NCI-H2196 treated with DMSO at 0.1 percent for 48 hours (cell line): ENCODE data around the gene CARD19.

Source experiments
- DNase-seq: peaks from one replicate; lab custom pipeline; 2025; ENCODE audit not compliant: unreplicated experiment; lab: John Stamatoyannopoulos, UW

CARD19 gene

DNA sequence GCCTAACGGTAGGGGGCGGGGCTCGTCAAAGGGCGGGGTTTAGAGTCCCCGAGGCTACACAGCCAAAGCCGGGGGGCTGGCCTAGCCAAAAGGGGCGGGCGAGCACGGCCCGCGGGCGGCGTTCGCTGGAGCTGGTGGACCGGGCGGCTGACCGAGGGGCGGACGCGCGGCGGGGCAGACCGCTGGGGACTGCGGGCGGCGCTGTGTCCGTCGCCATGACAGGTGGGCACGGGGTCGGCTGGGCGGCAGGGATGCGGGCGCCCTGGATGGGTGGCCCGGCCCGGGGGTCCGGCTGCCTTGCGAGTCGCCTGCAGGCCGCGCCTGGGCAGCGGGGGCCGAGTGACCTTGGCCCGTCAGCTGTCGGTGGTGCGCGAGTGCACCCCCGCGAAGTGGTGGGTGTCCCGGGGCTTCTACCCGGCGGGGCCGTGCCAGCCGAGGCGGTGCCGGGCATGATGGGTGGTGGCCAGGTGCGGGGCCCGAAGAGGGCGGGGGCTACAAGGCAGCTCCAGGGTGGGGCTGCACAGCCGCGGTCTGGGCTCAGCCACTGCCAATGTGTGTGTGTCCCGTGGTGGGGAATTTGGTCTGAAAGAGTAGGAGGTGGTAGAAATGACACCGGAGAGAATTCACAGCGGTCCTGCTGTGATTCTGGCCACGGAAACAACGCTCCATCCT is at the start of gene CARD19:
CARD19 (plus strand) TSS at position 87 of the 672 bp plus-strand sequence; CDS start at position 216, 129 bp downstream.
- DNase-seq: no peak

- DNase-seq: no peak
These were observed 47.2 kb upstream of the CARD19 start for GRCh38 chr9:93048566-93049448.

DNA sequence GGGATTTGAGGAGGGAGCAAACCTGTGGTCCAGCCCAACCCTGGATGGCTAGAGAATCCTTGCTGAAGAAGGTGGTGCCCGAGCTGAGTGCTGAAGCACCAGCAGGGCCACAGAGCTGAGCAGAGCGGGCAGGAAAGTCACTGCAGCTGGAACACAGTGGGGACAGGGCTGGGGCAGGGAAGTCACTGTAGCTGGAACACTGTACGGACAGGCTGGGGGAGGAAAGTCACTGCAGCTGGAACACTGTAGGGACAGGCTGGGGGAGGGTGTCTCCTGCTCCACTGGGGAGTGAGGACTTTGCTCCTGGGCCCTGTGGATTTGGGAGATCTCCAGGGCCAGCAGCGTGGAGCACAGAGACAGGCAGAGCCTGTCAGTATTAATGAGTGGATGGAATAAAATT is 46.5 kb upstream of the CARD19 start:
- DNase-seq: no peak

DNA sequence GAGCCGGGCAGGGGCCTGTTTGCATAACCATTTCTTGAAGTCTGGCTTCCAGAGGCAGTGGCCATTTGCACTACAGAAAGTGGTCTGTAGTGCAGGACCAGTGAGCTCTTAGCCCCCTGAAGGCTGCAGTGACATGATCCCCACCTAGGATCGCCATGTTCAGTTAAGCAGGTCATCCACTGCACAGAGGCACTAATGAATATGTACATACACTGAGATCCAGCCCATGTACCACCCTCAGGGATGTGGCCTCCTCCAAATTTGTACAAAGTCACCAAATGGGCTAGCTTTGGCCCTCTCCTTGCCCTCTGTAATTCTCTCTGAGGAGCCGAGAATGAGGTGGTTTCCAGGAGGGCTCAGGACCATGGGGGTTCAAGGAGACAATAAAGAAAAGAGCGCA is 45.8 kb upstream of the CARD19 start:
- DNase-seq: no peak

DNA sequence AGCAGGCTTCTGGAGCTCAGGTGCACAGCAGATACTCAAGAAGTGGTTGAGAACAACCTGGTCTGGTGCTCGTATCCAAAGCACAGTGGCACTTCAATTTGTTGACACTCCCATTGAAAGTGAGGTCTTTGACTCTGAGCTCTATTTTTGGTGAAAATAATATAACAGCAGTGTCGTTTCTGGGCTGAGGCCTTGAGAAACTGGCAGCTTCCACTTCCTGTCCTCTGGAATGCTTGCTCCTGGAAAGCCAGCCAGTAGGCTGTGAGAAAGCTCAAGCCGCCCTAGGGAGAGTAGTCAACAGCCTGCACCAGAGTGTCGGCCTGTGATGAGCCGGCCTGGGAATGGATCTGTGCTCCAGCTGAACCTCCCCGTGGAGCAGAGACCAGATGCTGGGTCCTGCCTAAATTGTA is 44.3 kb upstream of the CARD19 start:
- no peak for DNase-seq

DNA sequence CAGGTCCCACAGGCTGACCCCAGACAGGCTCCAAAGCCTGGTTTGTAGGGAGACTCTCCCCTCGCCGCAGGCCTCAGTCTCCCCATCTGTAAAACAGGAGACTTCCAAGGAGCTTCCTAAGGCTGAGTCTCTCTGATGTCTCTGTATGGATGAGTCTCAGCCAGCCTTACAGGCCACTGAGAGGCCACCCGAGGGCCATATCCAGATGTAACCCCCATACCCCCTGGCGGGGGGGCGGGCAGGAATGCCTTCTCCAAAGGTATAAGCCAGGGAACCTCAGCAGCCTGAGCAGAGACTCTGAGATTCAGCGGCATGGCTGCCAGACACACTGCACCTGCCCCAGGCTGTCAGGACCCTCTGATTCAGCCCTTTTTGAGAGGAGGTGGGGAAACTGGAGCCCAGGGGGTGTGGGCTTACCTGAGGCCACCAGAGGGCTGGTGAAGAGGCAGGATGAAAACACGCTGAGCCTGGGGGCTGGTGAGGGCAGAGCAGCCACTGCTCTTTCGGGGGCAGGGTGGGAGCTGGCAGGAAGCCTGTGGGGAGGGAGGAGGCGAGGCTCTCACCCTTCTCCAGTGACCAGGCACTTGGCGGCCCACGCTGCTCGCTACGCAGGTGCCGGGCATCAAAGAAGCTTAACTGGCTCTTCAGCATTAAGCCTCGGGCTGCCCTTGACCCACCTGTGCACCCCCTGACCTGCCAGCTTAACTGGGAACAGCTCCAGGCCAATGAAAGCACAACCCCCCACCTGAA is 43.1 kb upstream of the CARD19 start:
- no peak for DNase-seq

- no peak for DNase-seq
These were observed 42.2 kb upstream of the CARD19 start for GRCh38 chr9:93053781-93054331.

DNA sequence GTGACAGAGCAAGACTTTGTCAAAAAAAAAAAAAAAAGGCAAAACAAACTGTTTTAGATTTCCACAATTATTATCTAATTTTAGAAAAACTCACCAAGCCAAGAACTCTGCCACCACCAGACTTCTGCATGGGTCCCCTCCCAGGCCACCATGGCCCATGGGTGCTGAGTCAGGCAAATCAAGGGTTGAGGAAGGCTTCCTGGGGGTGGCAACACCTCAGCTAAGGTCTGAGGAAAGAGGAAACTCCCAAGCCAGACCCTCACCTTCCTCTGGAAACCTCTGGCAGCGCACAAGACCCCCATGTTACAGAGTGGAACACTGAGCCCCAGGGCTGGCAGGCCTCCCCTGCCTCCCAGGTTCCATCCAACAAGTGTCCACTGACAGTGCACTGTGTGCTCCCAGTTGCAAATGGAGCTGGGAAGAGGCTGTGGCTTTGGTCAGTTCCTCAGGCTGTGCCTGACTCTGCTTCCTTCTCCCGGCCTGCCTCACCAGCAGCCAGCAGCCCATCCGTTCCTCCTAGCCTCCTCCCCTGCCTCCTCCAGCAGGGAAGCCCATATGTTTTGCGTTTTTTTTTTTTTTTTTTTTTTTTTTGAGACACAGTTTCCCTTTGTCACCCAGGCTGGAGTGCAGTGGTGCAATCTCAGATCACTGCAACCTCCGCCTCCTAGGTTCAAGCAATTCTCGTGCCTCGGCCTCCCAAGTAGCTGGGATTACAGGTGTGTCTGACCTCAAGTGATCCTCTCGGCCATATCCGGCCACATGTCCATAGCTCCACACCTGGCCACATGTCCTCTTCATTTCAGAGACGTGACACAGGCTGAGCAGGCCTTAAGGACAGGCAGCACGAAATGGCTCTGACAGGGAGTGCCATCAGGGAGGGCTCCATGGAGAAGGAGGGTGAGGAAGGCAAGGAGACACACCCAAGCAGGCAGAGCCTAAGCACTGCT is 41.0 kb upstream of the CARD19 start:
- DNase-seq: no peak

GRCh38 chr9:93057042-93057702 is 38.8 kb upstream of the CARD19 start:
- DNase-seq: no peak

- no peak for DNase-seq
These were observed 38.2 kb upstream of the CARD19 start for GRCh38 chr9:93057703-93058354.

DNA sequence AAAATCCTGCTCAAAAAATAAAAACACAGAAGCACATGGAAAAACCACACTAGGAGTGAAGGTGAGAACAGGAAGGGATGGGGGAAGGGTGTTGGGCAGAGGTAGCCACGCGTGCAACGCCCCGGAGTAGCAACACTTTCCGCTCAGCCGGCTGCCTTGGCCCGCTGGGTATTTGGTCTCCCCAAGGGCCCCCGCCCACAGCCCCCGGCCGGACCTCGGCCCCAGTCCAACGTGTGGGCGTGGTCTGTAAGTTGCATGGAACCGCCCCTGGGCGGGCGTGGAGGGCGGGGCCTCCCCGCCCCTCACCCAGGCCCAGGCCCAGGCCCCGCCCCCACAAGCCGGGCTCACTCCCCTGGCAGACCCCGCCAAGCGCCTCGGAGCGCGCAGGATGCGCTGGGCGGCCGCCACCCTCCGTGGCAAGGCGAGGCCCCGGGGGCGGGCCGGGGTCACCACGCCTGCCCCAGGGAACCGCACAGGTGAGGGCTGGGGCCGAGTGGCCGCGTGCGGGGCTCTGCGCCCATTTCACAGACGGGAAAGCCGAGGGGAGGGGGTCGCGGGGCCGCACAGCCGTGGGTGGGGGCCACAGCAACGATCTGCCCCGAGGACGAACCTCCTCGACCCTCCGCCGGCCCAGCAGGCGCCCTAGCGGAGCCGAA is 37.5 kb upstream of the CARD19 start, which contains the start of gene SUSD3:
SUSD3 (plus strand) TSS at position 347 of the 656 bp plus-strand sequence; CDS start at position 389, 42 bp downstream.
- DNase-seq: no peak

DNA sequence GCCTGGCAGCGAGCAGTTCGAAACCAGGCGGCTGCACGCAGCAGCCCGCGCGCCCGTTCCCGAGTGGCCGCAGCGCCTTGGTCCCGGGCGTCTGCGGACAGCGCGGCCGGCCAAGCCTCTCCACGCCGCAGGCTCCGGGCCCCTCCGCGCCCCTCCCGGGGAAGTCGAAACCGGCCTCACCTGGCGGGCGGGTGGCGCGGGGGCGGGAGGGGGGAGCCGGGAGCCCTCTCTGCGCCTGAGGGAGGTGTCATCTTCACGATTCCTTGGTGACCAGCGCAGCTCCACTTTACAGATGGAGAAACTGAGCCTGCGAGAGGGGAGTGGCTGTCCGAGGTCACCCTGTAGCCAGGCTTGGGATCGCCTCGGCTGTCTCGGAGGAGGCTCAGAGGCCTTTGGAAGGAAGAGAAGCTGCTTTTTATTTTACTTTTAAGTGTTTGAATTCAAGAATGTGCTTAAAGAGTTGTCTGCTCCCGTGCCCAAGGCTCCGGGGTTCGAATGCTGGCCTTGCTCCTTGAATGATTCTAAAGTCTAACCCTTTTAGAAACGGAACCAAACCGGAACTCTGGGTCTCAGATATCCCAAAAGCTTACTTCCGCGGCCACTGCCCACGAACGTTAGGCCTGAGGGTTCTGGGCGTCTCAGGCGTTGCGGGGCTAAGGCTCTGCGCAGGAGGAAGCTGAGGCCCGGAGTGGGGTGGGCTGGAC is 36.9 kb upstream of the CARD19 start:
- DNase-seq: no peak

- DNase-seq: no peak
These were observed 36.1 kb upstream of the CARD19 start for GRCh38 chr9:93059715-93060578.

- DNase-seq: no peak
These were observed 35.2 kb upstream of the CARD19 start for GRCh38 chr9:93060746-93061259.

DNA sequence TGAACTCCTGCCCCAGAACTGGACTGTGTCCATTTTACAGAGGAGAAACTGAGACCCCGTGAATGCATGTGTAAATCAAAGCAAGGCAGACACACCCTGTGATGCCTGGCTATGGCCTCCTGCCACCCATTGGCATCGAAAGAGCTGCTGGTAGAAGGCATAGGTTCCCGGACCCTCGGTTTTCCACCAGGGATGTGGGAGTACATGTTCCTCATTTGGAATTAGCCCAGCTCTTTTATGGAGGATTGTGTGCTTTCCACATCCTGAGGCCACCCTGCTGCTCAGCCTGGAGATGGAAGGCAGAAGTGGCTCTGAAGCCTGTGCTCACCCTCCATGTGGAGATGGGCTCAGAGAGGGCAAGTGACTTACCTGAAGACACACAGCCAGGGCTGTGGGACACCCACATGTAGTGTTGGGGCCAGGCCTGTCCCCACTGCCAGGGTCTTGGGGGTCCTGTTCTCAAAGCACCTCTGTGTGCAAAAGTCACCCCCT is 34.7 kb upstream of the CARD19 start:
- DNase-seq: no peak
